Left ventricle myocardium inferior (tissue), 1 donor: Measurements from ENCODE around the gene RAD51B. TPM values are rescaled to one million over a fixed set of nuclear protein-coding genes. Genes with fewer than 3 reads are reported as not detected.

Experiments used
- DNase-seq: peaks from one replicate; pipeline ENCODE4 v3.0.0-alpha.2; 2020
- H3K27ac ChIP-seq: fragments of 200-600 bp; replicated peaks from 2 replicates; pipeline ENCODE4 v1.8.0; 2021
- H3K27me3 ChIP-seq: fragments of 200-600 bp; 2 replicates; pipeline ENCODE4 v1.8.0; 2021; ENCODE audit warnings: low read depth
- H3K36me3 ChIP-seq: fragments of 200-600 bp; 2 replicates; pipeline ENCODE4 v1.8.0; 2021
- H3K4me1 ChIP-seq: fragments of 200-600 bp; 2 replicates; pipeline ENCODE4 v1.8.0; 2021
- H3K4me3 ChIP-seq: fragments of 200-600 bp; 2 replicates; pipeline ENCODE4 v1.8.0; 2021; ENCODE audit warnings: mild to moderate bottlenecking, moderate library complexity
- H3K9me3 ChIP-seq: fragments of 200-600 bp; replicated peaks from 2 replicates; pipeline ENCODE4 v1.8.0; 2021
- intact Hi-C: fragments of 100-400 bp; cut with micrococcal nuclease; formaldehyde crosslinking; loops from one replicate; pipeline ENCODE4 v1.11.0; 2022
- total RNA-seq: library from RNA; stranded (reverse); fragmentation: NEBNext Ultra II Directional; extraction: Animal tissue kit (Norgen Biotek cat#: 25700); gene quantifications from one replicate; pipeline ENCODE4 v1.2.1, GENCODE V29; 2021
- TF ChIP-seq, protein P1 (sequence below): fragments of 200-600 bp; IDR thresholded peaks from 2 replicates; pipeline ENCODE4 v1.8.0; 2021; ENCODE audit warnings: antibody characterized with exemption, mild to moderate bottlenecking, borderline replicate concordance
- donor health status: DM: no; HTN: yes; CAD: no; lungs with severe emphysema.

RAD51B gene
- total RNA-seq, 1 donor from 2014 or later: 2.4 TPM

DNA sequence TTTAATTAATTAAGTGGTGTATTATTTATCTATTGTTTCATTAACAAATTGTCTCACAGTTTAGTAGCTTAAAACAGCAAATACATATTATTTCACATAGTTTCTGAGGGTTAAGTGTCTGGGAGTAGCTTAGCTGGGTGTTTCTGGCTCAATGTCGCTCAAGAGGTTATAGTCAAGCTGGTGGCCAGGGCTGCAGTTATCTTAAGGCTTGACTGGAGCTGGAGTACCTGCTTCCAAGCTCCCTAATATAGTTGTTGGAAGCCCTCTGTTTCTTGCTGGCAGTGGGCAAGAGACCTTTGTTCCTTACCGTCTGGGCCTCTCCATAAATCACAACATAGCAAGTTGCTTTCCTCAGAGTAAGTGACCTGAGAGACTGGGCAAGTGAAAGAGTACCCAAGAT lies 66.6 kb downstream of the RAD51B start:
- no peaks in the 10 kb centered on the region for H3K36me3 ChIP-seq
- no peaks in the 10 kb centered on the region for H3K27me3 ChIP-seq
- TF ChIP-seq, protein P1, sequence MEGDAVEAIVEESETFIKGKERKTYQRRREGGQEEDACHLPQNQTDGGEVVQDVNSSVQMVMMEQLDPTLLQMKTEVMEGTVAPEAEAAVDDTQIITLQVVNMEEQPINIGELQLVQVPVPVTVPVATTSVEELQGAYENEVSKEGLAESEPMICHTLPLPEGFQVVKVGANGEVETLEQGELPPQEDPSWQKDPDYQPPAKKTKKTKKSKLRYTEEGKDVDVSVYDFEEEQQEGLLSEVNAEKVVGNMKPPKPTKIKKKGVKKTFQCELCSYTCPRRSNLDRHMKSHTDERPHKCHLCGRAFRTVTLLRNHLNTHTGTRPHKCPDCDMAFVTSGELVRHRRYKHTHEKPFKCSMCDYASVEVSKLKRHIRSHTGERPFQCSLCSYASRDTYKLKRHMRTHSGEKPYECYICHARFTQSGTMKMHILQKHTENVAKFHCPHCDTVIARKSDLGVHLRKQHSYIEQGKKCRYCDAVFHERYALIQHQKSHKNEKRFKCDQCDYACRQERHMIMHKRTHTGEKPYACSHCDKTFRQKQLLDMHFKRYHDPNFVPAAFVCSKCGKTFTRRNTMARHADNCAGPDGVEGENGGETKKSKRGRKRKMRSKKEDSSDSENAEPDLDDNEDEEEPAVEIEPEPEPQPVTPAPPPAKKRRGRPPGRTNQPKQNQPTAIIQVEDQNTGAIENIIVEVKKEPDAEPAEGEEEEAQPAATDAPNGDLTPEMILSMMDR: no peak
- H3K4me1 ChIP-seq: peaks cover 7% of the 10 kb centered on the region
- DNase-seq: no peak
- peak overlapping the region; percentile 18 for H3K4me3 ChIP-seq
- intact Hi-C loops: no loop called here
- H3K9me3 ChIP-seq: no peaks in the 10 kb centered on the region
- peak overlapping the region; percentile 13 for H3K27ac ChIP-seq

DNA sequence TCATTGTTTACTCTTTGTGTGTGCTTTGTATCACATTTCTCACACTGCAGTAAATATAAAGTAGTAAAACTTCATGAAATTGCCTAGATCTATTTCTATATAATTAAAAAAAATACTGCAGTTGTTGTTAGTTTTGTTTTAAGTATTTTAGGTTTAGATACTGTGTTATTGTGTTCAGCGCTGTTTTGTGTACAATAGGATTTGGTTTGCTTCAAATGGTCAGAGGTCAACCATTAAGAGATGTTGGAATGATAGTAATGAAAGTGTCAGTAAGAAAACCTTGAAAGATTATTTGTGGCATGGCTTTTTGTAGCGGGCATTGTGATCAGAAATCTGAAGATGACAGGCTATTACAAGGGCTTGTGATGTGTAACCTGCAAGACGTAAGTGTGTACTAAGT lies 67.9 kb downstream of the RAD51B start:
- Histone ChIP-seq H3K9me3 (no peaks in the 10 kb centered on the region), H3K27me3 (no peaks in the 10 kb centered on the region), H3K4me1 (peaks cover 7% of the 10 kb centered on the region), H3K4me3 (peak overlapping the region; percentile 14), H3K36me3 (no peaks in the 10 kb centered on the region), H3K27ac (no peak overlapping the region)
- intact Hi-C loops: no loop called here
- DNase-seq: no peak
- TF ChIP-seq, protein P1: no peak

DNA sequence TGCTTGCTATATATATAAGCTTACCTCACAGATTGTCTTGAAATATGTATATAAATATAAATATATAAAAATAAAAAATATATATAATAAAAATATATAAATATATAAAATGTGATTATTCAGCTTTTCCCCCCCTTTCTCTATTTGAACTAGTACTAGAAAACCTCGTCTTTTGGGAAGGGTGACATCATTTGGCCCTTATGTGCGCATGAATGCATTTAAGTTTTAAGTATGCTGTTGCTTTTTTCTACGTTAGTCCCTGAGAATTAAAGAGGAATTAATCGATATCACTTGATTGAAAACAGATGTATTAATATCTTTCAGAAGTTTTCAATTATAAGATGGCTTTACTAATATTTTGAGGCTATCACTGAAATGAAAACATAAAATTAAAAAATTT lies 69.9 kb downstream of the RAD51B start:
- intact Hi-C loops: no loop called here
- DNase-seq: no peak
- TF ChIP-seq, protein P1: no peak

DNA sequence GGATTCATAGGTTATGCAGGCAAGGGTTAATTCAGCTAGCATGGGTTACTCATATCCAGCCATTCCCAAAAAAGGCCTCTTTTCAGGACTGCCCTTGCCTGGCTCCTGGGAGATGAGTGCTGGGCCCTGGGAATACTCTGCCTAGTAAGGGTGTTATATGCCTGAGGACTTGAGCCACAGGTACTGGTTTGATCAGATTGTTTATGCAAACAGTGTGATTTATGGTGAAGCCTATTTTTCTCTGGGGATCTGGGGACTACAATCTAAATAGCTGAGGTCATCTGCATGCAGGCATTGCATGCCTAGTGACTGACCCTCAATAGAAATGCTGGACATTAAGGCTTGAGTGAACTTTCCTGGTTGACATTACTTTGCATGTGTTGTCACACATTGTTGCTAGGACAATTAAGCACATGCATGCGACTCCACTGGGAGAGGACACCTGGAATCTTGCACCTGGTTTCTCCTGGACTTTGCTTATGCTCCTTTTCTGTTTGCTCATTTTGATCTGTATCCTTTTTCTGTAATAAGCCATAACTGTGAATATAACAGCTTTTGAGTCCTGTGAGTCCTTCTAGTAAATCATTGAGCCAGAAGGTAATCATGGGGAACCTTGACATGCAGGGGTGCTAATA lies 73.0 kb downstream of the RAD51B start:
- Histone ChIP-seq H3K4me1 (no peaks in the 10 kb centered on the region), H3K36me3 (no peaks in the 10 kb centered on the region), H3K27me3 (no peaks in the 10 kb centered on the region), H3K9me3 (no peaks in the 10 kb centered on the region), H3K27ac (no peak overlapping the region), H3K4me3 (no peak overlapping the region)
- no peak for DNase-seq
- intact Hi-C loops: no loop called here
- TF ChIP-seq, protein P1: no peak

More for the DNA sequence above, 69.9 kb downstream of the RAD51B start:
- Histone ChIP-seq H3K36me3 (no peaks in the 10 kb centered on the region), H3K27ac (no peak overlapping the region), H3K4me1 (peaks cover under 1% of the 10 kb centered on the region), H3K9me3 (no peaks in the 10 kb centered on the region), H3K4me3 (no peak overlapping the region), H3K27me3 (no peaks in the 10 kb centered on the region)

DNA sequence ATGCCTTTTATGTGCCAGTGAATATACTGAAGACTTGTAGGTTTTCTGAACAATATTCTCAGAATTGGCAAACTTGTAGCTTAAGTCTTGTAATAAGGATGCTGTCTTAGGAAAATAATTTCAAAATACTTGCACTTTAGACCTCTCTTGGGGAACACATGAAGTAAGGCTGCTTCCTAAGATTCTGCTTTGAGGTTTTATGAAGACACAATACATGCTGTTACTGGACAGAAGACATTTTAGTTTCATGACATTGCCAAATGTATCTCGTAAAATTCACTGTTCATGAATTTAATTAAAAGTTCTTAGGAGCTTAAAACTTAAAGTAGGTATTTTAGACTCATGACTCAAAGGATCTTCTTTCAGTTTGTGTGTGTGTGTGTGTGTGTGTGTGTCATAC lies 80.7 kb downstream of the RAD51B start:
- Histone ChIP-seq H3K4me1 (no peaks in the 10 kb centered on the region), H3K27ac (no peak overlapping the region), H3K36me3 (peaks cover 8% of the 10 kb centered on the region), H3K9me3 (peaks cover 21% of the 10 kb centered on the region), H3K4me3 (no peak overlapping the region), H3K27me3 (no peaks in the 10 kb centered on the region)
- DNase-seq: no peak
- intact Hi-C loops: no loop called here
- TF ChIP-seq, protein P1: no peak
